Activated CD4-positive, alpha-beta memory T cell treated with anti-CD3 and anti-CD28 coated beads for 36 hours (primary cell): Measurements from ENCODE around the gene ZNF444. TPM values are rescaled to one million over a fixed set of nuclear protein-coding genes. Genes with fewer than 3 reads are reported as not detected.

ENCODE experiments used
- CTCF ChIA-PET: fragments of 350-600 bp; sonication (Branson Sonifier 250); formaldehyde crosslinking; loops from one replicate; lab custom pipeline; 2021; ENCODE audit warnings: antibody characterized with exemption, inconsistent platforms; lab: Charles Lee
- POLR2A ChIA-PET: fragments of 350-600 bp; sonication (Branson Sonifier 250); formaldehyde crosslinking; loops from one replicate; lab custom pipeline; 2021; ENCODE audit warnings: antibody characterized with exemption; lab: Charles Lee
- DNase-seq: peaks from one replicate; pipeline ENCODE4 v3.0.0-alpha.2; 2020
- H3K27ac Mint-ChIP-seq: one replicate; pipeline ENCODE4 v1.8.0; 2021; ENCODE audit warnings: mixed read lengths
- H3K27me3 Mint-ChIP-seq: one replicate; pipeline ENCODE4 v1.8.0; 2021; ENCODE audit warnings: mixed read lengths
- H3K36me3 Mint-ChIP-seq: one replicate; pipeline ENCODE4 v1.8.0; 2021; ENCODE audit warnings: mixed read lengths
- H3K4me1 Mint-ChIP-seq: one replicate; pipeline ENCODE4 v1.8.0; 2021; ENCODE audit warnings: low read depth, mixed read lengths
- H3K4me3 Mint-ChIP-seq: one replicate; pipeline ENCODE4 v1.8.0; 2021; ENCODE audit warnings: mild to moderate bottlenecking, mixed read lengths
- H3K9me3 Mint-ChIP-seq: one replicate; pipeline ENCODE4 v1.8.0; 2021; ENCODE audit warnings: mixed read lengths
- intact Hi-C: fragments of 100-400 bp; cut with micrococcal nuclease; formaldehyde crosslinking; loops from one replicate; pipeline ENCODE4 v1.15.1; 2023
- total RNA-seq, 2 experiments: library from RNA; stranded (reverse); gene quantifications; one replicate each; pipeline ENCODE4 v1.2.3, GENCODE V29; 2021

Gene ZNF444
- total RNA-seq, 2 experiments from 2014 or later: 23.1 to 26.1 TPM

GRCh38 chr19:56130006-56130405 is 11.1 kb upstream of the ZNF444 start:
- H3K4me3 Mint-ChIP-seq: no peak overlapping the region
- no peaks in the 10 kb centered on the region for H3K4me1 Mint-ChIP-seq
- POLR2A ChIA-PET: no interaction called here
- intact Hi-C loops: no loop called here
- H3K27me3 Mint-ChIP-seq: no peaks in the 10 kb centered on the region
- H3K27ac Mint-ChIP-seq: no peak overlapping the region
- H3K36me3 Mint-ChIP-seq: no peaks in the 10 kb centered on the region
- CTCF ChIA-PET: no interaction called here
- no peak for DNase-seq
- no peaks in the 10 kb centered on the region for H3K9me3 Mint-ChIP-seq

- Mint-ChIP-seq H3K36me3 (no peaks in the 10 kb centered on the region), H3K4me1 (no peaks in the 10 kb centered on the region), H3K4me3 (no peak overlapping the region), H3K27ac (no peak overlapping the region), H3K27me3 (no peaks in the 10 kb centered on the region), H3K9me3 (no peaks in the 10 kb centered on the region)
- CTCF ChIA-PET: no interaction called here
- no peak for DNase-seq
- POLR2A ChIA-PET: interaction anchor here (0.9 kb wide), 1 partner anchor 9 kb away, joined by 3 read pairs; no protein-coding TSS in a partner anchor
- intact Hi-C loops: no loop called here
These were observed 9.4 kb upstream of the ZNF444 start for GRCh38 chr19:56131651-56132050.

- no peaks in the 10 kb centered on the region for H3K27me3 Mint-ChIP-seq
- no peak for DNase-seq
- ChIA-PET CTCF (no interaction called here), POLR2A (interaction anchor here (0.9 kb wide), 1 partner anchor 10 kb away, joined by 3 read pairs; no protein-coding TSS in a partner anchor)
- no peaks in the 10 kb centered on the region for H3K9me3 Mint-ChIP-seq
- no peaks in the 10 kb centered on the region for H3K36me3 Mint-ChIP-seq
- H3K27ac Mint-ChIP-seq: no peak overlapping the region
- intact Hi-C loops: no loop called here
- no peak overlapping the region for H3K4me3 Mint-ChIP-seq
- no peaks in the 10 kb centered on the region for H3K4me1 Mint-ChIP-seq
These were observed 8.7 kb upstream of the ZNF444 start for GRCh38 chr19:56132316-56132822.

DNA sequence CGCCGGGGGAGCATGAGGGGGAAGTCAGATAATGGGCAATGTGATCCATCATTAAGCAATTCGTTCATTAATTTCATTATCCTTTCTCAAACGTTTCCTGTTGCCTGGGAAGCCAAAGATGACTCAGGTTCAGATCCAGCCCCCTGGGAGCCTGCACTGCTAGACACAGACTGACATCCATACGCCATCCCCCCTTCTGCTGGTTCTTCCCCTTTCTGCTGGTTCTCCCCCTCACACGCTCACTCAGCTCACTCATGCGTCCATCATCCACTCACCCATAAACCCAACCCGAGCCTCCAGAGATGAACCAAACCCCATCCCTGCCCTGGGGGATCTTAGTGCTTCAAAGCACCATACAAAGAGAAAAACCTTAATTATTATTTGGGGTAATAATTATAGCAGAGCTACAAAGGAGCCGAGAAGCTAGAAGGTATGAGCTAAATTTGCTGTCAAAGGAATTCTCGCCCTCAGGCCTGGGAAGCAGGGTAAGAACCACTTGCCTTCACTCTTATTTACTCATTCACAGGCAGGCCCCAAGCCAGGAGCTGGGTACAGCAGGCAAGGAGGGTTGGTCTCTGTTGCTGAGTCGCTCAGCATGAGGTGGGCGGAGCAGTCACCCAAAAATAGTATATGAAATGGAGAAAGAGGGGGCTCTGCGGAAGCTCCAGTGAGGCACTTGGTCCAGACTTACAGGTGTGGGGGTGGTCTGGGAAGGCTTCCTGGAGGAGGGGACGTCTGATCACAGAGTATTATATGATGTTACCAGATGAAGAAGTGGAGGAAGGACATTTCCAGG is 7.0 kb upstream of the ZNF444 start:
- H3K27me3 Mint-ChIP-seq: no peaks in the 10 kb centered on the region
- H3K36me3 Mint-ChIP-seq: no peaks in the 10 kb centered on the region
- H3K4me3 Mint-ChIP-seq: no peak overlapping the region
- H3K4me1 Mint-ChIP-seq: no peaks in the 10 kb centered on the region
- intact Hi-C loops: no loop called here
- H3K9me3 Mint-ChIP-seq: no peaks in the 10 kb centered on the region
- POLR2A ChIA-PET: interaction anchor here (0.5 to 1.1 kb wide), 2 partner anchors 9 to 155 kb away, joined by 3 read pairs; no protein-coding TSS in a partner anchor
- H3K27ac Mint-ChIP-seq: no peak overlapping the region
- DNase-seq: no peak
- CTCF ChIA-PET: interaction anchor here (1.0 to 1.1 kb wide), 2 partner anchors 29 to 58 kb away, joined by 3 read pairs; no protein-coding TSS in a partner anchor

GRCh38 chr19:56134654-56134921 is 6.5 kb upstream of the ZNF444 start:
- POLR2A ChIA-PET: interaction anchor here (1.1 kb wide), 1 partner anchor 9 kb away, joined by 3 read pairs; no protein-coding TSS in a partner anchor

DNA sequence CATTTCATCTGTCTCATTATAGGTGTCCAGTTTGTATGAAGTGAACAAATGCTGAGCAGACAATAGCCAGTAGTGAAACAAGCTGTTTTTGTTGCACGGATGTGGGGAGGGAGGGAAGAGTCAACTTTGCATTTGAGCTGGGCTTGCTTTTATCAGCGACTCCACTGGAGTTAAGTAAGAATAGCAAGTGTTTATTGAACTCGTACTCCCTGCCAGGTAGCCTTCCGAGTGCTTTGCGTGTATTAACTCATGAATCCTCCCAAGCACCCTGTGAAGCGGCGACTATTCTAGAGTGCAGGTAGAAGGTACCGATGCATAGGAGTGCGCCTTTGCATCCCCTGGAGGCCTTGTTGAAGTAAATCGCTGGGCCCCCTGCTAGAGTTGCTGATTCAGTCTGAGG is 4.7 kb upstream of the ZNF444 start:
- POLR2A ChIA-PET: no interaction called here

More at GRCh38 chr19:56134654-56134921, 6.5 kb upstream of the ZNF444 start:
- CTCF ChIA-PET: interaction anchor here (0.6 to 1.0 kb wide), 3 partner anchors 29 to 215 kb away, joined by 3 read pairs; no protein-coding TSS in a partner anchor
- Mint-ChIP-seq H3K27ac (no peak overlapping the region), H3K36me3 (no peaks in the 10 kb centered on the region), H3K9me3 (no peaks in the 10 kb centered on the region), H3K27me3 (no peaks in the 10 kb centered on the region), H3K4me1 (peaks cover 1% of the 10 kb centered on the region), H3K4me3 (no peak overlapping the region)
- DNase-seq: no peak
- intact Hi-C loops: no loop called here

GRCh38 chr19:56137405-56137804 is 3.7 kb upstream of the ZNF444 start:
- H3K4me1 Mint-ChIP-seq: peaks cover 19% of the 10 kb centered on the region
- intact Hi-C loops: no loop called here
- CTCF ChIA-PET: interaction anchor here (1.5 kb wide), 1 partner anchor 61 kb away, joined by 5 read pairs; no protein-coding TSS in a partner anchor
- no peak overlapping the region for H3K27ac Mint-ChIP-seq
- H3K27me3 Mint-ChIP-seq: no peaks in the 10 kb centered on the region
- no peak for DNase-seq
- H3K4me3 Mint-ChIP-seq: no peak overlapping the region
- no peaks in the 10 kb centered on the region for H3K36me3 Mint-ChIP-seq
- POLR2A ChIA-PET: no interaction called here
- H3K9me3 Mint-ChIP-seq: no peaks in the 10 kb centered on the region

More for the DNA sequence above, 4.7 kb upstream of the ZNF444 start:
- Mint-ChIP-seq H3K36me3 (no peaks in the 10 kb centered on the region), H3K9me3 (no peaks in the 10 kb centered on the region), H3K4me1 (peaks cover 12% of the 10 kb centered on the region), H3K27me3 (no peaks in the 10 kb centered on the region), H3K27ac (peak overlapping the region; percentile 45), H3K4me3 (no peak overlapping the region)
- CTCF ChIA-PET: interaction anchor here (1.1 to 1.5 kb wide), 2 partner anchors 70 to 173 kb away, joined by 3 read pairs; no protein-coding TSS in a partner anchor
- intact Hi-C loops: no loop called here
- no peak for DNase-seq

GRCh38 chr19:56138069-56138468 is 3.0 kb upstream of the ZNF444 start:
- no peak overlapping the region for H3K4me3 Mint-ChIP-seq
- no peak overlapping the region for H3K27ac Mint-ChIP-seq
- no peaks in the 10 kb centered on the region for H3K9me3 Mint-ChIP-seq
- no peak for DNase-seq
- intact Hi-C loops: no loop called here
- ChIA-PET CTCF (interaction anchor here (1.5 kb wide), 1 partner anchor 62 kb away, joined by 5 read pairs; no protein-coding TSS in a partner anchor), POLR2A (no interaction called here)
- H3K27me3 Mint-ChIP-seq: no peaks in the 10 kb centered on the region
- H3K4me1 Mint-ChIP-seq: peaks cover 23% of the 10 kb centered on the region
- no peaks in the 10 kb centered on the region for H3K36me3 Mint-ChIP-seq

DNA sequence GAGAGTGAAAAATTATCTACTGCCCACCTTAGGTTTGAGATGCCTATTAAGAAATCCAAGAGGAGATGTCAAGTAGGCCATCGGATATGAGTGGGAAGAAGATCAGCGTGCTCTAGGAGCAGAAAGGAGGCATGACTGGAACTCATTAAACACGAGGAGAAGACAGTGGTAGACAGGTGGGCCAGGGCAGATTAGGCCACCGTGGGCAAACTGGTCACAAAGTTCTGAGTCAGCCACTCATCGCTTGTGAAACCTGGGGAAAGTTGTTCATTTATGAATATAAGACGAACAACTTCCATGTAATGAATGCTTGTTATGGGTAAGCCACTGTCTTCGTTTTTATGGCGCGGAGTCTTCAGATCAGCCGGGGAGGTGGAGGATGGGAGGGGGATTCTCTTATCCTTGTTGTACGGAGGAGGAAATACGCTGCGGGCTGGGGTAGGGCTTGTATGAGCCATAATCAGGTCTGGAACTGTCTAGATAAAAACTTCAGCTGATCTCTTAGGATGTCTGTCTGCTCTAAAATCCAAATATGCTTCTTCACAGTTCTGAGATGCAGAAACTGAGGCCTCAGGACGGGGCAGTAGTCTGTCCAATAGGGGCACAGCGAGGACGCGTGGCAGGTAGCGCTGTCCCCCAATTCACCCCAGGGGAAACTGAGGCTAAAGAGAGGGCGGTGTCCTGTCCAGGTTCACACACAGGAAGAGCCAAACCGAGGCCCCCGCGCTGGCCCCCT is 1.1 kb upstream of the ZNF444 start:
- H3K27me3 Mint-ChIP-seq: no peaks in the 10 kb centered on the region
- H3K36me3 Mint-ChIP-seq: no peaks in the 10 kb centered on the region
- intact Hi-C loops: loop anchor here (1.0 to 5.0 kb wide), 3 partner anchors 19 to 252 kb away; partner anchors contain the start of genes ZNF582 and ZNF787
- H3K9me3 Mint-ChIP-seq: no peaks in the 10 kb centered on the region
- peak overlapping the region; percentile 92 for H3K4me3 Mint-ChIP-seq
- ChIA-PET POLR2A (interaction anchor here (0.7 to 2.6 kb wide), 3 partner anchors 19 to 506 kb away, joined by 3 to 11 read pairs (median 4); partner anchors contain the start of gene ZNF787), CTCF (interaction anchor here (1.3 kb wide), 1 partner anchor 19 kb away, joined by 3 read pairs; the partner anchor contains the start of gene ZNF787)
- H3K4me1 Mint-ChIP-seq: peaks cover 31% of the 10 kb centered on the region
- H3K27ac Mint-ChIP-seq: peak overlapping the region; percentile 95
- peak; percentile 44 for DNase-seq

DNA sequence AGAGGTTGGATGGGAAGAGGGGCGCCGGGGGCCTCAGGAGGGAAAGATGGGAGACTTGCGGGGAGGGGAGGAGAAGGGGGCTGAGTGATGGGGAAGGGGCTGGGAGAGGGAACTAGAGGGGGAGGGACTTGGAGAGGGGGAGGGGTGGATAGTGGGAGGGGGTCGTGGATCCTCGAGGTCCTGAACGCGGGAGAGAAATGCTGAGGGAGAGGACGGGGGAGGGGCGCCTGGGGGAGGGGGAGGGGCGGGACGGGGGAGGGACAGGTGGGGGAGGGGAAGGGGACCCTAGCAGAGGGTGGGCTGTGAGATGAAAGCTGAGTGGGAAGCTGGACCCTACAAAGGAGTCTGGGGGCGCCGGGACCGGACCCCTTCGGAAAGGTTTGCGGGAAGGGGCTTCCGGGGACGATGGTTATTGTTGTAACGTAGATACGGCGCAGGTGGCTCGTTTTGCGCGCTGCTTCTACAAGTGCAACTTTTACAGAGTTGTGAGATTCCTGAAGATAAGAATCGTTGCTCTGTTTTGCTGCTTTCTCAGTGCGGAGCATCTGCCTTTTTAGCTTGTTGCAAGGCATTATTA is 418 bp downstream of the ZNF444 start:
- peak overlapping the region; percentile 95 for H3K27ac Mint-ChIP-seq
- no peaks in the 10 kb centered on the region for H3K36me3 Mint-ChIP-seq
- H3K4me1 Mint-ChIP-seq: peaks cover 31% of the 10 kb centered on the region
- H3K27me3 Mint-ChIP-seq: no peaks in the 10 kb centered on the region
- no peaks in the 10 kb centered on the region for H3K9me3 Mint-ChIP-seq
- peak overlapping the region; percentile 92 for H3K4me3 Mint-ChIP-seq
- ChIA-PET CTCF (no interaction called here), POLR2A (interaction anchor here (2.6 kb wide), 1 partner anchor 21 kb away, joined by 11 read pairs; the partner anchor contains the start of gene ZNF787)
- intact Hi-C loops: loop anchor here (1.0 to 5.0 kb wide), 3 partner anchors 34 to 251 kb away; partner anchors contain the start of gene ZNF582
- DNase-seq: peak; percentile 45

- H3K9me3 Mint-ChIP-seq: no peaks in the 10 kb centered on the region
- H3K4me3 Mint-ChIP-seq: peak overlapping the region; percentile 56
- H3K36me3 Mint-ChIP-seq: no peaks in the 10 kb centered on the region
- no peak for DNase-seq
- ChIA-PET POLR2A (interaction anchor here (2.6 kb wide), 1 partner anchor 21 kb away, joined by 11 read pairs; the partner anchor contains the start of gene ZNF787), CTCF (no interaction called here)
- intact Hi-C loops: loop anchor here (5.0 kb wide), 2 partner anchors 35 to 250 kb away; partner anchors contain the start of gene ZNF582
- no peaks in the 10 kb centered on the region for H3K27me3 Mint-ChIP-seq
- H3K27ac Mint-ChIP-seq: peak overlapping the region; percentile 26
- peaks cover 31% of the 10 kb centered on the region for H3K4me1 Mint-ChIP-seq
These were observed 1.1 kb downstream of the ZNF444 start for GRCh38 chr19:56142087-56142787.
